ENCODE measurements around the gene CEP295NL.

DNA sequence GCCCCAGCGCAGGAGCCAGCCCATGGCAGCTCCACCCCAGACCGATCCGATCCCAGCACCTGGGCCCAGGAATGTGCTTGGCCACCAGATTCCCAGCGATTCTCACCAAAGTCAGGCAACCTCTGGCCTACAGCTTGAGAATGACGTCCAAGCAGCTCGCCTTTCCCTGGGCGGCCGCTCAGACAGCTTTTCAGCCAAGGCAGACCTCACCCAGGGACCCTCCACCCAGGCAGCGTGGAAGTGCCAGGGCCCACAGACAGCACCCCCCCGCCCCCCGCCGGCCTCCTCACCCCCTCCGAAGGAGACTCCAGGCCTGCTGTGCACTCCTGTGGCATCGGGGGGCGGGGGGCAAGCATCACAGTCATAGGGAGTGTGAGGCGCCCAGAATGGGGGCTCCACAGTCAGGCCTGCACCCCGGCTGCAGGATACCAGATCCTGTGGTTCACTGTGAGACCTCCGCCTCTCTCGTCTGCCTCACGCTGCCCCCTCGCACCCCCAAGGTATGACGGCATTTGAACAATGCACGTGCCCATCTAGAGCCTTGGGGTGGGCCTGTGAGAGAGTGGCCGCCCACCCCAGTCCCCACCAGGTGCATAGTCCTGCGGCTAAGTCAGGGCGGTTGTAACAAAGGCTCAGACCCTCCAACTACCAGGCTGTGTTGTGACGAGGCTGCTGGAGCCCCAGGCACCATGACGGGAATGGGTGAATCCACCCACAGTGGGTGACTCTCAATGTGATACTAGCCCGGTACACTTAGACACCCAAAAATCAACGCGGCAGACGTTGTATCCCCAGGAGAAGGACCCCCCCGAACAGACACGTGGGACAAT is 6.0 kb downstream of the CEP295NL start:
- no peak for TF ChIP-seq POLR2A (IDR thresholded peaks at IDR 0.05; ENCODE audit: low read depth, low read length)
- TF ChIP-seq POLR2AphosphoS5 (IDR thresholded peaks at IDR 0.05; ENCODE audit: low read depth, low read length) = no peak
